Measurements from ENCODE around the gene GLI3. TPM values are rescaled to one million over a fixed set of nuclear protein-coding genes. Genes with fewer than 3 reads are reported as not detected.

The GLI3 gene
- total and polyA plus RNA-seq, 2 donors (not counting 1 experiment from before 2014, with no cell fraction given) = 6.4 to 6.5 TPM

GRCh38 chr7:42020061-42020460, 216.9 kb downstream of the GLI3 start:
- DNase-seq (ENCODE audit: low read depth in 2 of 2) = no peak
- Histone ChIP-seq H3K4me3 (replicated peaks in 1 of 4; ENCODE audit: control extremely low read depth in 1 of 4, insufficient read depth in 1 of 4, low read depth in 3 of 4, low read length in 4 of 4) (no peak overlapping the region), H3K9me3 (ENCODE audit: control insufficient read depth, insufficient read depth, low read depth, low read length) (no peaks in the 10 kb centered on the region), H3K4me2 (ENCODE audit: extremely low read depth, insufficient read depth, low read length) (no peak overlapping the region), H3K4me1 (ENCODE audit: control insufficient read depth, extremely low read depth, insufficient read depth, low read length) (peaks cover 6% of the 10 kb centered on the region), H3K9ac (ENCODE audit: insufficient read depth, low read length) (no peak overlapping the region), H3K36me3 (ENCODE audit: control insufficient read depth, insufficient read depth, low read length) (no peaks in the 10 kb centered on the region), H3K27me3 (ENCODE audit: control insufficient read depth, insufficient read depth, low read length) (no peaks in the 10 kb centered on the region), H4K20me1 (ENCODE audit: control insufficient read depth, extremely low read depth, insufficient read depth, low read length) (no peaks in the 10 kb centered on the region), H3K27ac (ENCODE audit: insufficient read depth, low read length) (no peak overlapping the region), H3K79me2 (ENCODE audit: control insufficient read depth, insufficient read depth, low read length) (no peaks in the 10 kb centered on the region), H2AFZ (ENCODE audit: low read length) (no peak overlapping the region)
- TF ChIP-seq CTCF (conservative IDR thresholded peaks at IDR 0.05 in 1 of 2, IDR thresholded peaks at IDR 0.05 in 1 of 2; ENCODE audit: low read depth in 1 of 2, low read length in 2 of 2) = no peak
- no peak for TF ChIP-seq EZH2 (IDR thresholded peaks at IDR 0.05; ENCODE audit: low read length, missing control alignments)

- no peaks in the 10 kb centered on the region for H3K9me3 ChIP-seq (ENCODE audit: control insufficient read depth, insufficient read depth, low read depth, low read length)
- TF ChIP-seq EZH2 (IDR thresholded peaks at IDR 0.05; ENCODE audit: low read length, missing control alignments) (no peak), CTCF (conservative IDR thresholded peaks at IDR 0.05 in 1 of 2, IDR thresholded peaks at IDR 0.05 in 1 of 2; ENCODE audit: low read depth in 1 of 2, low read length in 2 of 2) (no peak)
- H3K27ac ChIP-seq (ENCODE audit: insufficient read depth, low read length) = no peak overlapping the region
Measured at GRCh38 chr7:42017349-42017986, 219.5 kb downstream of the GLI3 start.

GRCh38 chr7:42016517-42016916, 220.5 kb downstream of the GLI3 start:
- Histone ChIP-seq H3K4me2 (ENCODE audit: extremely low read depth, insufficient read depth, low read length) (no peak overlapping the region), H4K20me1 (ENCODE audit: control insufficient read depth, extremely low read depth, insufficient read depth, low read length) (no peaks in the 10 kb centered on the region), H3K4me3 (replicated peaks in 1 of 4; ENCODE audit: control extremely low read depth in 1 of 4, insufficient read depth in 1 of 4, low read depth in 3 of 4, low read length in 4 of 4) (no peak overlapping the region), H3K9me3 (ENCODE audit: control insufficient read depth, insufficient read depth, low read depth, low read length) (no peaks in the 10 kb centered on the region), H3K27me3 (ENCODE audit: control insufficient read depth, insufficient read depth, low read length) (no peaks in the 10 kb centered on the region), H3K4me1 (ENCODE audit: control insufficient read depth, extremely low read depth, insufficient read depth, low read length) (no peaks in the 10 kb centered on the region), H3K9ac (ENCODE audit: insufficient read depth, low read length) (no peak overlapping the region), H3K36me3 (ENCODE audit: control insufficient read depth, insufficient read depth, low read length) (no peaks in the 10 kb centered on the region), H2AFZ (ENCODE audit: low read length) (no peak overlapping the region), H3K79me2 (ENCODE audit: control insufficient read depth, insufficient read depth, low read length) (no peaks in the 10 kb centered on the region), H3K27ac (ENCODE audit: insufficient read depth, low read length) (no peak overlapping the region)
- no peak for DNase-seq (ENCODE audit: low read depth in 2 of 2)
- TF ChIP-seq EZH2 (IDR thresholded peaks at IDR 0.05; ENCODE audit: low read length, missing control alignments) (no peak), CTCF (conservative IDR thresholded peaks at IDR 0.05 in 1 of 2, IDR thresholded peaks at IDR 0.05 in 1 of 2; ENCODE audit: low read depth in 1 of 2, low read length in 2 of 2) (no peak)

More at GRCh38 chr7:42017349-42017986, 219.5 kb downstream of the GLI3 start:
- no peaks in the 10 kb centered on the region for H3K36me3 ChIP-seq (ENCODE audit: control insufficient read depth, insufficient read depth, low read length)
- no peak overlapping the region for H2AFZ ChIP-seq (ENCODE audit: low read length)
- DNase-seq (ENCODE audit: low read depth in 2 of 2) = no peak
- no peaks in the 10 kb centered on the region for H3K79me2 ChIP-seq (ENCODE audit: control insufficient read depth, insufficient read depth, low read length)
- H3K4me2 ChIP-seq (ENCODE audit: extremely low read depth, insufficient read depth, low read length) = no peak overlapping the region
- H3K9ac ChIP-seq (ENCODE audit: insufficient read depth, low read length) = no peak overlapping the region
- H3K4me3 ChIP-seq (replicated peaks in 1 of 4; ENCODE audit: control extremely low read depth in 1 of 4, insufficient read depth in 1 of 4, low read depth in 3 of 4, low read length in 4 of 4) = no peak overlapping the region
- H4K20me1 ChIP-seq (ENCODE audit: control insufficient read depth, extremely low read depth, insufficient read depth, low read length) = no peaks in the 10 kb centered on the region
- no peaks in the 10 kb centered on the region for H3K4me1 ChIP-seq (ENCODE audit: control insufficient read depth, extremely low read depth, insufficient read depth, low read length)
- H3K27me3 ChIP-seq (ENCODE audit: control insufficient read depth, insufficient read depth, low read length) = no peaks in the 10 kb centered on the region

Data from fibroblast of lung (primary cell).